HG02870 (cell line): ENCODE measurements around the gene PDE7B.
A peak's percentile ranks its signal among the peaks of the same experiment; 100 is the strongest.

Experiments used
- ATAC-seq: cut with Tn5 transposase; IDR thresholded peaks from one replicate; pipeline ENCODE4 v1.9.1; 2021; ENCODE audit warnings: mild to moderate bottlenecking, moderate library complexity; ENCODE audit not compliant: unreplicated experiment

Gene PDE7B

GRCh38 chr6:135883536-135883935 lies 32.0 kb downstream of the PDE7B start:
- no peak for ATAC-seq

- ATAC-seq, result no peak
Measured at GRCh38 chr6:135884136-135884535, 32.6 kb downstream of the PDE7B start.

- no peak for ATAC-seq
Measured at GRCh38 chr6:135887069-135887468, 35.6 kb downstream of the PDE7B start.

GRCh38 chr6:135888818-135889217 lies 37.3 kb downstream of the PDE7B start:
- no peak for ATAC-seq

GRCh38 chr6:135890876-135891275 lies 39.4 kb downstream of the PDE7B start:
- no peak for ATAC-seq

- no peak for ATAC-seq
Measured at GRCh38 chr6:135891710-135892109, 40.2 kb downstream of the PDE7B start.

GRCh38 chr6:135895231-135895911 lies 43.9 kb downstream of the PDE7B start:
- ATAC-seq, result no peak

GRCh38 chr6:135897087-135897486 lies 45.6 kb downstream of the PDE7B start:
- ATAC-seq, result no peak

GRCh38 chr6:135901774-135902524 lies 50.4 kb downstream of the PDE7B start:
- ATAC-seq, result no peak

- ATAC-seq, result no peak
Measured at GRCh38 chr6:135902756-135903331, 51.3 kb downstream of the PDE7B start.

- ATAC-seq, result no peak
Measured at GRCh38 chr6:135904666-135905065, 53.2 kb downstream of the PDE7B start.

- no peak for ATAC-seq
Measured at GRCh38 chr6:135905604-135906300, 54.3 kb downstream of the PDE7B start.

GRCh38 chr6:135906542-135906941 lies 55.0 kb downstream of the PDE7B start:
- no peak for ATAC-seq

- no peak for ATAC-seq
Measured at GRCh38 chr6:135906972-135907465, 55.5 kb downstream of the PDE7B start.

- ATAC-seq, result peak; percentile 83
Measured at GRCh38 chr6:135909737-135910387, 58.4 kb downstream of the PDE7B start.

GRCh38 chr6:135910790-135911618 lies 59.5 kb downstream of the PDE7B start:
- no peak for ATAC-seq

- ATAC-seq, result no peak
Measured at GRCh38 chr6:135913785-135914184, 62.3 kb downstream of the PDE7B start.

- ATAC-seq, result no peak
Measured at GRCh38 chr6:135919026-135919425, 67.5 kb downstream of the PDE7B start.

GRCh38 chr6:135920689-135921088 lies 69.2 kb downstream of the PDE7B start:
- no peak for ATAC-seq

- ATAC-seq, result no peak
Measured at GRCh38 chr6:135921188-135921587, 69.7 kb downstream of the PDE7B start.
